Amniotic stem cell (primary cell): ENCODE data around the gene MIA3.
"Not testable (repeated sequence)": the region's sequence is repeated elsewhere in the genome, so short reads cannot be mapped to it uniquely, and the experiment has no call there.

Source experiments
- DNase-seq: peaks from one replicate; lab custom pipeline; 2025; lab: John Stamatoyannopoulos, UW

The MIA3 gene, protein sequence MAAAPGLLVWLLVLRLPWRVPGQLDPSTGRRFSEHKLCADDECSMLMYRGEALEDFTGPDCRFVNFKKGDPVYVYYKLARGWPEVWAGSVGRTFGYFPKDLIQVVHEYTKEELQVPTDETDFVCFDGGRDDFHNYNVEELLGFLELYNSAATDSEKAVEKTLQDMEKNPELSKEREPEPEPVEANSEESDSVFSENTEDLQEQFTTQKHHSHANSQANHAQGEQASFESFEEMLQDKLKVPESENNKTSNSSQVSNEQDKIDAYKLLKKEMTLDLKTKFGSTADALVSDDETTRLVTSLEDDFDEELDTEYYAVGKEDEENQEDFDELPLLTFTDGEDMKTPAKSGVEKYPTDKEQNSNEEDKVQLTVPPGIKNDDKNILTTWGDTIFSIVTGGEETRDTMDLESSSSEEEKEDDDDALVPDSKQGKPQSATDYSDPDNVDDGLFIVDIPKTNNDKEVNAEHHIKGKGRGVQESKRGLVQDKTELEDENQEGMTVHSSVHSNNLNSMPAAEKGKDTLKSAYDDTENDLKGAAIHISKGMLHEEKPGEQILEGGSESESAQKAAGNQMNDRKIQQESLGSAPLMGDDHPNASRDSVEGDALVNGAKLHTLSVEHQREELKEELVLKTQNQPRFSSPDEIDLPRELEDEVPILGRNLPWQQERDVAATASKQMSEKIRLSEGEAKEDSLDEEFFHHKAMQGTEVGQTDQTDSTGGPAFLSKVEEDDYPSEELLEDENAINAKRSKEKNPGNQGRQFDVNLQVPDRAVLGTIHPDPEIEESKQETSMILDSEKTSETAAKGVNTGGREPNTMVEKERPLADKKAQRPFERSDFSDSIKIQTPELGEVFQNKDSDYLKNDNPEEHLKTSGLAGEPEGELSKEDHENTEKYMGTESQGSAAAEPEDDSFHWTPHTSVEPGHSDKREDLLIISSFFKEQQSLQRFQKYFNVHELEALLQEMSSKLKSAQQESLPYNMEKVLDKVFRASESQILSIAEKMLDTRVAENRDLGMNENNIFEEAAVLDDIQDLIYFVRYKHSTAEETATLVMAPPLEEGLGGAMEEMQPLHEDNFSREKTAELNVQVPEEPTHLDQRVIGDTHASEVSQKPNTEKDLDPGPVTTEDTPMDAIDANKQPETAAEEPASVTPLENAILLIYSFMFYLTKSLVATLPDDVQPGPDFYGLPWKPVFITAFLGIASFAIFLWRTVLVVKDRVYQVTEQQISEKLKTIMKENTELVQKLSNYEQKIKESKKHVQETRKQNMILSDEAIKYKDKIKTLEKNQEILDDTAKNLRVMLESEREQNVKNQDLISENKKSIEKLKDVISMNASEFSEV (N-terminal part only)

DNA sequence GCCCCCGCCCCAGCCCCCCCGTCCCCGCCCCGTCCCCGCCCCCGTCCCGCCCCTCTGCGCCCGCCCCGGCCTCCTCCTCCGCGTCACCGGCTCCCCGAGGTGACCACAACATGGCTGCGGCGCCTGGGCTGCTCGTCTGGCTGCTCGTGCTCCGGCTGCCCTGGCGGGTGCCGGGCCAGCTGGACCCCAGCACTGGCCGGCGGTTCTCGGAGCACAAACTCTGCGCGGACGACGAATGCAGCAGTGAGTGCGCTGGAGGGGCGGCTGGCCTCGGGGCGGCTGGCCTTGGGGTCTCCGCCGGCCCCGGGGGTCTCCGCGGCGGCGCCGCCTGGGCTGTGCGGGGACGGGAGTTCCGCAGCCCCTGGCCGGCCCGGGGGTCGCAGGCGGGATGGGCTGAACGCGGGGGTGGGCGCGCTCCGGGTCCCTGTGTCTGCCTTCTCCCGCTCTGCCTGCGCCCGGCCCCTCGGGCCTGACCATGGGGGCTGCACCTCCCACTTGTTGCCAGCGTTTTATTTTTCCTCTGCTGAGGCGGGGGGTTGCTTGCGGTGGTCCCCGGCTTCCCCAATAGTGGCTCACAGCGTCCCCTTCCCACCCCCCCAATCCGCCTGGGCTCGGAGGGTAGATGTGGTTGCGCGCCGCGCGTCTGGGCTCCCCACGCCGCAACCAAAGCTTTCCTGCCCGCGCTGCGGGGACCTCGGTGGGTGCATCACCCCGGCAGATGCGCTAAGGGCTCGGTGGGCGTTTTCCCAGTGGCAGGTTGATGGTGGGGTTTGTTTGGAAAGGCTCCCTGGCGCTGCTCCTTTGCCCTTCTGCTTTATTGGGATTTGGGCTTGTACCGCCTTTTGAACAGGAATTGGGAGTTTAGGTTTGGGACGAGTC is at the start of gene MIA3:
Gene MIA3 (plus strand): TSS at position 97 of the 879 bp plus-strand sequence. CDS start 14 bp downstream, at position 111.
- DNase-seq: peak; percentile 74

DNA sequence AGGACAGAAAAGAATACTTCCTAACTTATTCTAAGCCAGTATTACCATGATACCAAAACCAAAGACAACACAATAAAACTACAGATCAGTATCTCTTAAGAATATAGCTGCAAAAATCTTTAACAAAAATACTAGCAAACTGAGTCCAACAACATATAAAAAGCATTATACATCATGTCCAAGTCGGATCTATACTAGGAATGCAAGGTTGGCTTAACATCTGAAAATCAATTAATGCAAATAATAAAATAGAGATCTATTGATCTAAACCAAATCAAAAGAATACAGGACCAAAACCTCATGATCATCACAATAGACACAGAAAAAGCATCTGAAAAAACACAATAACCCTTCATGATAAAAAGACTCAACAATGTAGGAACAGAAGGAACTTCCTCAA is 47.1 kb upstream of the MIA3 start:
- no peak for DNase-seq

DNA sequence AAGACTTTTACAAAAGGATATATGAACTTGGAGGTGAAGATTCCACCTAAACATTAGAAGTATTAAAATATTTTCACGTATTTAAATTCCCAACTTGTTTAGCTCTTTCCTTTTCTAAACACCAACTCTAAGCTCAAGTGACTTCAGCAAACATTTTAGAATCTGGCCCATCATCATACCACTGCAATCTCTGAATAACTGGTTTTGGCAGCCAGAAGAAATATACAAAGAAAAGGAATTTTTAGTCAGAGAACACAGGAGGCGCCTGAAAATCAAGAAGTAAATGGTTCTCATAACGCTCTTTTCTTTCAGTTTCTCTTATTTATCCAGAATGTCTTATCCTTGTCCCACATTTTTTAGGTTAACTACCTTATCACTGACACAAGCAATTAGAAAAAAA is 38.6 kb upstream of the MIA3 start:
- DNase-seq: no peak

DNA sequence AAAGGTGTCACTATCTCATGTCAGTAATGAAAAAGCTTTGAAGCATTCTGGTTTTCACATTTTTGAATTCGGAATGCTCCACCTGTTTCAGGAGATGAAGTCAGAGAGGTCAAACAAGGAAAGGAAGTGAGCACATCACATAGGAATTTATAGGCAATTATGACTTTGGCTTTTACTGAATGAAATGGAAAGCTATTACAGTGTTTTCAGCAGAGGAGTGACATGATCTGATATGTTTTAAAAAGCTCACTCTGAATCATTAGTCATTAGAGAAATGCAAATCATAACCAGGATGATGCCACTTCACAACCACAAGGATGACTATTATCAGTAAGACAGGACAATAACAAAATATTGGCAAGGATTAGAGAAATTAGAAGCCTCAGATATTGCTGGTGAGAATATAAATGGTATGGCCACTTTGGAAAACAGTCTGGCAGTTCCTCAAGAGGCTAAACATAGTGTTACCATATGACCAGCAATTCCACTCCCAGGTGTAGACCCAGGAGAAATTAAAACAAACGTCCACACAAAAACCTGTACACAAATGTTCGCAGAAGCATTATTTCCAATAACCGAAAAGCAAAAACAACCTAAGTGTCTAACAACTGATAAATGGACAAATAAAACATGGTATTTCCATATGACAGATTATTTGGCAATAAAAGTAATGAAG is 35.7 kb upstream of the MIA3 start:
- DNase-seq: no peak

DNA sequence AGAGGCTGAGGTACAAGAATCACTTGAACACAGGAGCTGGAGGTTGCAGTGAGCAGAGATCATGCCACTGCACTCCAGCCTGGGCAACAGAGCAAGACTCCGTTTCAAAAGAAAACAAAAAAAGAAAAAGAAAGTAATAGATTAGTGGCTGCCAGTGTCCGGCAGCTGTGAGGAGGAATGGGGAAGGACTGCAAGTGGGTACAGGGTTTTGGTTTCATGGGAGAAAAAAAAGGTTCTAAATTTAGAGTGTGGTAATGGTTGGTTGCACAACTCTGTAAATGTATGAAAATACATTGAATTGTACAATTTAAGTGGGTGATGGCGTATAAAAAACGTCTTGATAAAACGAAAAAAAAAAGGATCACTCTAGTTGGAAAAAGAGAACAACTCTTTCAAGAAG is 34.8 kb upstream of the MIA3 start:
- no peak for DNase-seq

DNA sequence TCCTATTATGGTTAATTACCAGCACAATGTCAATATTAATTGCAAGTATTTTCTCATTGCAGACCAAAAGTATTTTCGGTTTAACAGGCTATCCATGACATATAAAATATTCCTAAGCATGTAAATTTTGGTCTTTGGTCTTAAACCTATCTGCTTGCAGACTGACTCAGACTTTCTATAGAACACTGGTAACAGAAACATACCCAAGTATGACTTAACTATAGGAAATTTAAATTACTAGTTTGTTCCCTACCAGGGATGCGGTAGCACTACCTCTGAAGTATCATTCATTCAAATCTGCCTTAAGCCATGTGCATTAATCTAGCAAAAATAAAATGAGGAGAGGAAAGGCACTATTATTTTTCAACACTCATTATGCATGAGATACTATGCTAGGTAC is 31.1 kb upstream of the MIA3 start:
- DNase-seq: no peak

DNA sequence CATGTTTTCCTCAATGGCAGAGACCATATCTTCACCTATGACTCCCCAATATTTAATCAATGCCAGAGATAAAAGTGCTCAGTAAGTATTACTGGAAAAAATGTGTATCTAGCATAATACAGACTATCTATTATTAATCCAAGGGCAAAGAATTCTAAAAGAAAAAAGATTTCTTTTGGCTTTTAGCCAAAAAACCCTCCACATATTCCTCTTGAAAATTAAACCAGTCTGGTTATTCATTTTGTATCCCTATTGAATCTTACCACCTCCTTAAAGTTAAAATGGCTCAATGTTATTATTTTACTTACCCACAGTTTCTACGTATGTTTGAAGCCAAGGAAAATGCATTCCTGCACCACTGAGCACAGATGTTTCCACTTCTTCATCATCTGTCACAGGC is 29.8 kb upstream of the MIA3 start:
- DNase-seq: no peak

DNA sequence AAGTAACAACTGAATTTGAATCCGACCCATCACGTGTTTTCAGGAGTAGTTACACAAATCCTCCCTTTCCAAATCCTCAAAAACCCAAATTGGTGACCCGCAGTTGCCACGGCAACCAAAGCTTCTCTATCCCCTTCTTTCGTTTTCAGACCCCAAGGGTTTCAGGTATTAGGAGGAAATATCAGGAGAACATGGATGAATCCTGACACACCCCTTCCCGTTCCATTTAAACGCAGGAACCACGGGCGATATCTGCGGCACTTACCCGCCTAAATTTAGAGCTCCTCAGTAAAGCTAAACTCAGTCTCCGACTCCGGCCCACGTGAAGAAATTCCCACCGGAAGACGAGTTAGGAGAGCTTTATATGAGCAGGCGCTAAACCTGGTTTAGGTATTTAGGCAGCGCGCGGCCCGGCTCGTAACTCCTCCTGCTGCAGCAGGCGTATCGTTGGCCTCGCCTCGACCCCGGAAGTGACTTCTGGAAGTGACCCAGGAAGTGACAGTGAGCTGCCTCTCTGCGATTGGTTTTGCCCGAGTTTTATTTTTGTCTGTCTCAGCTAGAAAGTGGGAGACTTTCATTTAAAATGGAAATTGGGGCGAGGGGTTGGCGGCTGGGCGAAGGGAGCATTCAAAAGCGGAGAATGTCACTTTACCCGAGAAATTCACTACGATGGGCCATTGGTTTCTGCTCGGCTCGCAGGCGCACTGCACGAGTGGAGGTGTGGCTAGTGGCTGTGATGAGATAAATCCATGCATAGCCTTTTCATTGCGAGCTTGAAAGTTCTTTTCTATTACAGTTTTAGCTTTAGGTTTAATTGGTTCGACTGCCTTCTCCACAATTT is 28.2 kb upstream of the MIA3 start, which contains the start of gene TAF1A:
Gene TAF1A (minus strand): TSS at position 472 of the 841 bp plus-strand sequence.
- DNase-seq: peak; percentile 69

DNA sequence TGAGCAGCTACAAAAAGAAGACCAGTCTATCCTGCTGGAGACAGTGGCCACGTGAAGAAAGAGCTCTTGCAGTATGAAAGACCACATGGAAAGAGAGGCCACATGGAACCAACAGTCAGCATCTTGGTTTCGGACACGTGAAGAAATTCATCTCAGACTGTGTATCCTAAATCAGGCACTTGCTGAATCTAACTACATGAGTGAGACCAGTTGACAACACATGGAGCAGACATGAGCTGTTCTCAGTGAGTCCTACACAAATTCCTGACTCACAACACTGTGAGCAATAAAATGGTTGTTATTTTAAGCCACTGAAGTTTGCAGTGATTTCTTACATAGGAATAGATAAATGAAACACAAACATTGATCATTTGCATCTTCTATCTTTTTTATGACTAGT is 25.7 kb upstream of the MIA3 start:
- DNase-seq: no peak

DNA sequence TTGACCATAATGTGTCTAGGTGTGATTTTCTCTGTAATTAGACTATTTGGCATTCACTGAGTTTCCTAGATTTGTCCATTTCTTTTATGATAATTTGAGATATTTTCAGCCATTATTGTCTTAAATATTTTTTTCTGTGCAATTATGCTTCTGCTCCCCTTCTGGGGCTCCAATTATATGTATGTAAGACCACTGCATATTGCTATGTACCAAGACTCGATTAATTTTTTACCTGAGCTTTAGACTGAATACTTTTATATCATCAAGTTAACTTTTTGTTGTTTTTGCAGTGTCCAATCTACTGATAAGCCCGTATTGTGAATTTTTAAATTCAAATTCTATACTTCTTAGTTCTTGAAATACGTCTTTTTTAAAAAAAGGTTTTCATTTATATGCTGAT is 23.1 kb upstream of the MIA3 start:
- DNase-seq: no peak

DNA sequence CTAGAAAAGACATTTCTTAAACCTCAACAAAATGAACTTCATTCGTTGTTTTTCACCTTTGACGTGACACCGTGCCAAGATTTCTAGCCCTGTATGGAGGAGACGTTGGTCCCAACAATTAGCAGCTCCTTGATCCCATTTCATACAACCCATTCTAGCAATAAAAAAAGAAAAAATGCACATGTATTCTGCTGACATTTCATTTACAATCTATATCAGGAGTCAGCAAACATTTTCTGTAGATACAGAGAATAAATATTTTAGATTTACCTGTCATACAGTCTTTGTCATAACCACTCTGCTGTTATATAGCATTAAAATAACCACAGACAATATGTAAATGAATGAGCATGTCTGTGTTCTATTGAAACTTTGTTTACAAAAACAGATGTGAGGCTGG is 21.2 kb upstream of the MIA3 start:
- DNase-seq: no peak

DNA sequence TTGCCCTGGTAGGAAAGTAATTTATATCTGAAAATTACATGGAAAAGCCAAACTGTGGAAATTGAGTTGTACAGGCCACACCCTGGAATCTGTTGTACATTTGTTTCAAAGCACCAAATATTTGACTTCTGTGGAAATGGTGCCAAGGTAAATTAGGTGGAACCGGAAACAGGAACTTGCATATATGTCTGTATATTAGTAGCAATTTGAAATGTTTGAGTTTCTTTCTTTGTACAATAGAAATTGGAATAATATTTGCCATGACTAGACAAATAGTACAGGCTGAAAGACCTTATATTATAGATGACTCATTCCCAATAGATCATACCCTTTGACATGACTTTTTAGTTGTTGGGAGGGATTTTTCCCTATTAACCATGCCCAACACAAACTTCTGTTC is 17.6 kb upstream of the MIA3 start:
- no peak for DNase-seq

DNA sequence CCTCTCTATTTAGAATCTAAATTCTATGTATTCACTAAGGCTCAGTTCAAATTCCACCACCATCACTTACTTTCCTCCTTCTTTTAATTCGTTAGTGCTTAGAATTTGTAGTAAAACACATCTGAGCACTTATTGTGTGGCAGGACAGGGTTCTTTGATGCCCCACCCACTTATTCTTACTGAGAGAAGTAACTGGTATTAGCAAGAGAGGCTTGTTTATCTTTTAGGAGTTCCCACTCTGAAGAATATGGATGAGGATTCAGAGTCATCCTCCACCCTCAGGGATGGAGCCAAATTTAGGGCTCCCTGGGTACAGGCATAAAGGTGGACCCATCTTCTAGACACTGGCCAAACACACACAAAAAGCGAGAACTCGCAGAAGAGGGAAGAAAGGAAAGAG is 16.6 kb upstream of the MIA3 start:
- no peak for DNase-seq

DNA sequence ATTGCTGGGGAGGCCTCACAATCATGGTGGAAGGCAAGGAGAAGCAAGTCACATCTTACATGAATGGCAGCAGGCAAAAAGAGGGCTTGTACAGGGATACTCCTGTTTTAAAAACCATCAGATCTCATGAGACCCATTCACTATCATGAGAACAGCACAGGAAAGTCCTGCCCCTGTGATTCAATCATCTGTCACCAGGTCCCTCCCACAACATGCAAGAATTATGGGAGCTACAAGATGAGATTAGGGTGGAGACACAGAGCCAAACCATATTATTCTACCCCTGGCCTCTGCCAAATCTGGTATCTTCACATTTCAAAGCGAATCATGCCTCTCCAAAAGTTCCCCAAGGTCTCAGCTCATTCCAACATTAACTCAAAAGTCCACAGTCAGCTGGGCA is 11.1 kb upstream of the MIA3 start:
- DNase-seq: no peak

DNA sequence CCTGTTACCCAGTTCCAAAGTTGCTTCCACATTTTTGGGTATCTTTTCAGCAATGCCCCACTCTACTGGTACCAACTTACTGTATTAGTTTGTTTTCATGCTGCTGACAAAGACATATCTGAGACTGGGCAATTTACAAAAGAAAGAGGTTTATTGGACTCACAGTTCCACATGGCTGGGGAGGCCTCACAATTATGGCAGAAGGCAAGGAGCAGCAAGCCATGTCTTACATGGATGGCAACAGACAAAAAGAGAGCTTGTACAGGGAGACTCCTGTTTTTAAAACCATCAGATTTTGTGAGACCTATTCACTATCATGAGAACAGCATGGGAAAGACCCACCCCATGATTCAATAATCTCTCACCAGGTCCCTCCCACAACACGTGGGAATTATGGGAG is 8.8 kb upstream of the MIA3 start:
- DNase-seq: not testable (repeated sequence)

DNA sequence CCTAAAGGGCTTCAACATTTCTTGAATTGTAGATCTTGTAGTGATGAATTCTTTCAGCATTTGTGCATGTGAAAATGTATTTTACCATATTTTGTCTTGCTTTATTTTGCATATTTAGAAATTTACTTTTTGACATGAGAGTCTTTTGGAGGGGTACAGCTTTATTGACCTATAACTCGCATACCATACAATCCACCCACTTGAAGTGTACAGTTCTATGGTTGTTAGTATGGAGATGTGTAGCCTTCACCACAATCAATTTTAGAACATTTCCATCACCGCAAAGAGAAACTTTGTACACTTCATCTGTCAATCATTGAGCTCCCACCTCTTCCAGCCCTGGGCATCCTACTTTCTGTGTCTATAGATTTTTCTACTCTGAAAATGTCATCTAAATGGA is 7.2 kb upstream of the MIA3 start:
- DNase-seq: no peak

DNA sequence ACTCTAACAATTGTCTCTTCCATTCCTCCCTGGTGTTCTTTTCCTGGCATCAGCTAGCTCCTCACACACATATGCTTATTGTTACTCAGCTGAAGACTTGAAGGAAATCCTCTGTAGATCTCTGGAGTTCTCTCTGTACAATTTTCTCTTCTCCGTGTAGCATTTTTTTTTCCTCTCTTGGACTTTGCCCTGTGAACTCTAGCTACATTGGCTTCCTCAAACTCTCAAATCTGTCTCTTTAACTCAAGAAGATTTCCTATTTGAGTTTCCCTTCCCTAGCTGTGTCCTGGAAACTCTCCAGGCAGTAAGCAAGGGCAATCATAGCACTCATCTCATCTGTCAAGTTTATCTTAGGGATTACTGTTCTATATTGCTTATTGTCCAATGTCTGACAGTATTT is 4.3 kb upstream of the MIA3 start:
- no peak for DNase-seq

DNA sequence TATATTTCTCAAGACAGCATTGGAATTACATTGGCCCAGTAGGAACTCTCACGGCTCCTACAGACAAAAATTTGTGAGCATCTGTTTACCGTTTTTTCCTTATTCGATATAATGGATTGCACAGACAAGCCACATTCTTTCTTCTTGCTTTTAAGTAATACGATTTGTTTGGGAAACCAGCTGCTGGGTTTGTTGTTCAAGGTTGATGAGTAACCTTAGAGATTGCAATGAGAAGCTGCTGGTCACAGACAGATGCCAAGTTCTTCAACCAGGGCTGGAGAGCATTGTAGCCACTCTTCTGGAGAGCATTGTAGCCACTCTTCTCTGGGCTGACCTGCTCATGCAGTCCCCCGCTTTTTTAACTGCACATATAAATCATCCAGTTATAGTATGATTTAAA is 1.4 kb upstream of the MIA3 start:
- DNase-seq: no peak

DNA sequence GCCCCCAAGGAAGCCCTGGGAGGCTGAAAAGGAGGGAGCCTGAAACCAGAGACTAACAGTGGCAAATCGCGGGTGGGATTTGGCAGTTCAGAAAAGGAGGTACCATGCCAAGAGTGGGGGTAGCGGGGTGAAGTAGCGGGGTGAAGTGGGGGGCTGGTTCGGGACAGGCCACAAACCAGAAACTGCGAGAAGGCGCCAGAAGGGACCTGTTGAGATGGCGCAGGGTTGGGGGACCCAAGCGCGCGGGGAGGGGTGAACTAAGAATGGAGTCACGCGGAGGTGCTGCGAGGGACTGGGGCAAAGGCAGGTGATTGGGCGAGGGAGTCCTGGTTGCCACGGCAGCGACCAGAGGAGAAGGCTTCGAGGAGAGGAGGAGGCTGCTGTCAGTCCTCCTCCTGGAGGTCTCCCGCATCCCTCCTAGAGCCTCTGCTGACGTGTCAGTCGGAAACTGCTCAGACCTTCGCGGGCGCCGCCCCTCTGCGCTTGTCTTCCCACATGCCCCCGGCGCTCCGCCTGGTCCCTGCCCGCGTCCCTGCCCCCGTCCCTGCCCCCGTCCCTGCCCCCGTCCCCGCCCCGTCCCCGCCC is 438 bp upstream of the MIA3 start:
- DNase-seq: peak; percentile 98
